ENCODE data around the gene AHCTF1. TPM values are rescaled to one million over a fixed set of nuclear protein-coding genes. Genes with fewer than 3 reads are reported as not detected.

The AHCTF1 gene
- total and polyA plus RNA-seq, 2 of the 8 experiments (the other 6 are each of a cell fraction or from before 2014, with no cell fraction given) = 7.9 to 44.5 TPM

GRCh38 chr1:246797597-246797996 lies 134.2 kb downstream of the AHCTF1 start:
- no peak for FAIRE-seq
- Histone ChIP-seq H4K5ac (ENCODE audit: insufficient read length, low read depth, low read length) (no peak overlapping the region), H3K9me3 (ENCODE audit: insufficient read depth in 2 of 2, low read depth in 1 of 2, low read length in 1 of 2) (no peaks in the 10 kb centered on the region), H3K23ac (ENCODE audit: insufficient read length) (no peak overlapping the region), H3K27ac (ENCODE audit: low read depth, low read length) (no peak overlapping the region), H3K4me2 (ENCODE audit: insufficient read depth in 1 of 2, low read depth in 2 of 2, low read length in 2 of 2) (no peak overlapping the region), H3K23me2 (ENCODE audit: low read depth, low read length) (0 out of 2 replicates have a peak, but pooled peaks cover 2% of the 10 kb centered on the region), H4K91ac (replicated peaks; ENCODE audit: insufficient read length, low read length) (no peak overlapping the region), H3K27me3 (replicated peaks in 1 of 4; ENCODE audit: control insufficient read depth in 3 of 4, extremely low read depth in 1 of 4, insufficient read depth in 3 of 4, low read length in 3 of 4) (no peaks in the 10 kb centered on the region), H3K18ac (ENCODE audit: extremely low read depth, low read length) (no peak overlapping the region), H2BK5ac (ENCODE audit: low read depth, low read length) (no peak overlapping the region), H4K20me1 (replicated peaks in 1 of 2; ENCODE audit: control insufficient read depth in 1 of 2, insufficient read depth in 2 of 2, low read length in 2 of 2) (no peaks in the 10 kb centered on the region), H2AFZ (ENCODE audit: low read length) (no peak overlapping the region), H3K9ac (replicated peaks in 1 of 4; ENCODE audit: extremely low read depth in 1 of 4, low read depth in 3 of 4, low read length in 3 of 4) (no peak overlapping the region), H2BK12ac (ENCODE audit: low read depth, low read length) (no peak overlapping the region), H3K4me1 (replicated peaks in 1 of 4; ENCODE audit: control insufficient read depth in 3 of 4, insufficient read depth in 4 of 4, low read length in 3 of 4) (peaks cover 5 to 30% (median 27%) of the 10 kb centered on the region in 4 experiments), H3K79me2 (ENCODE audit: control insufficient read depth in 1 of 2, insufficient read depth in 2 of 2, low read length in 2 of 2) (no peaks in the 10 kb centered on the region), H4K8ac (ENCODE audit: extremely low read depth, insufficient read depth, low read length) (no peak overlapping the region), H3K36me3 (ENCODE audit: control insufficient read depth in 2 of 4, insufficient read depth in 4 of 4, low read length in 3 of 4) (no peaks in the 10 kb centered on the region), H2BK20ac (ENCODE audit: low read length) (no peak overlapping the region), H3K14ac (ENCODE audit: insufficient read length) (no peak overlapping the region), H3K4me3 (ENCODE audit: extremely low read depth in 1 of 4, insufficient read depth in 2 of 4, low read depth in 3 of 4, low read length in 4 of 4) (no peak overlapping the region), H2AK5ac (ENCODE audit: low read depth, low read length) (no peak overlapping the region), H2BK15ac (ENCODE audit: low read length) (no peak overlapping the region), H3K79me1 (ENCODE audit: low read depth, low read length) (no peaks in the 10 kb centered on the region), H3K4ac (replicated peaks; ENCODE audit: insufficient read length, low read depth, low read length) (no peak overlapping the region), H2BK120ac (replicated peaks; ENCODE audit: low read depth, low read length) (no peak overlapping the region), H3K56ac (replicated peaks; ENCODE audit: insufficient read length, low read depth, low read length) (no peak overlapping the region)
- 94% methylated on average over 11 of the region's 11 CpGs; no CpG with 5 or more reads in 1 of the 2 experiments for WGBS, 2 experiments (ENCODE audit: extremely low coverage in 1 of 2, insufficient coverage in 1 of 2, insufficient read length in 1 of 2, insufficient replicate concordance in 2 of 2, low coverage in 1 of 2, low lambda C conversion rate in 2 of 2, missing lambda C conversion rate in 1 of 2)
- DNase-seq (ENCODE audit: low read depth in 1 of 2, low spot score in 2 of 2) = no peak
- POLR2A ChIA-PET (ENCODE audit: partially characterized antibody) = interaction anchor here (1.7 to 1.8 kb wide), 2 partner anchors 9 to 13 kb away, joined by 4 to 5 read pairs; no protein-coding TSS in a partner anchor
- CTCF ChIA-PET (ENCODE audit: partially characterized antibody) = no interaction called here
- TF ChIP-seq SP2 (IDR thresholded peaks at IDR 0.05; ENCODE audit: low read length) (no peak), SP1 (IDR thresholded peaks at IDR 0.05; ENCODE audit: low read depth, low read length) (no peak), YY1 (IDR thresholded peaks at IDR 0.05; ENCODE audit: low read depth, low read length) (no peak), ASH2L (IDR thresholded peaks at IDR 0.05; ENCODE audit: low read length) (no peak), JUN (IDR thresholded peaks at IDR 0.05; ENCODE audit: low read depth, low read length) (no peak), SP4 (IDR thresholded peaks at IDR 0.05; ENCODE audit: low read length) (no peak), NANOG (IDR thresholded peaks at IDR 0.05; ENCODE audit: insufficient read depth, low read depth, low read length, poor library complexity, severe bottlenecking) (no peak), SIX5 (IDR thresholded peaks at IDR 0.05; ENCODE audit: low read depth, low read length) (no peak), POLR2A (IDR thresholded peaks at IDR 0.05; ENCODE audit: control extremely low read depth in 1 of 2, low read depth in 2 of 2, low read length in 2 of 2) (no peak), CEBPB (IDR thresholded peaks at IDR 0.05; ENCODE audit: low read depth, low read length) (no peak), TEAD4 (IDR thresholded peaks at IDR 0.05; ENCODE audit: low read depth, low read length) (no peak), GTF2F1 (IDR thresholded peaks at IDR 0.05; ENCODE audit: borderline replicate concordance, low read depth, low read length) (no peak), TAF1 (IDR thresholded peaks at IDR 0.05; ENCODE audit: low read depth, low read length) (no peak), SRF (IDR thresholded peaks at IDR 0.05; ENCODE audit: low read depth, low read length) (no peak), CHD2 (IDR thresholded peaks at IDR 0.05; ENCODE audit: low read length) (no peak)
- TF ChIP-seq, protein P1, sequence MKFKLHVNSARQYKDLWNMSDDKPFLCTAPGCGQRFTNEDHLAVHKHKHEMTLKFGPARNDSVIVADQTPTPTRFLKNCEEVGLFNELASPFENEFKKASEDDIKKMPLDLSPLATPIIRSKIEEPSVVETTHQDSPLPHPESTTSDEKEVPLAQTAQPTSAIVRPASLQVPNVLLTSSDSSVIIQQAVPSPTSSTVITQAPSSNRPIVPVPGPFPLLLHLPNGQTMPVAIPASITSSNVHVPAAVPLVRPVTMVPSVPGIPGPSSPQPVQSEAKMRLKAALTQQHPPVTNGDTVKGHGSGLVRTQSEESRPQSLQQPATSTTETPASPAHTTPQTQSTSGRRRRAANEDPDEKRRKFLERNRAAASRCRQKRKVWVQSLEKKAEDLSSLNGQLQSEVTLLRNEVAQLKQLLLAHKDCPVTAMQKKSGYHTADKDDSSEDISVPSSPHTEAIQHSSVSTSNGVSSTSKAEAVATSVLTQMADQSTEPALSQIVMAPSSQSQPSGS (IDR thresholded peaks at IDR 0.05; ENCODE audit: low read length) = no peak
